GM15510 (cell line): ENCODE results near the gene MYCBP.

ENCODE experiments used
- POLR2A ChIP-seq: IDR thresholded peaks from 3 replicates; pipeline ENCODE4 v1.6.1; 2011; ENCODE audit warnings: borderline replicate concordance; ENCODE audit not compliant: insufficient read length; ENCODE audit errors: extremely low read depth

The MYCBP gene, protein sequence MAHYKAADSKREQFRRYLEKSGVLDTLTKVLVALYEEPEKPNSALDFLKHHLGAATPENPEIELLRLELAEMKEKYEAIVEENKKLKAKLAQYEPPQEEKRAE

DNA sequence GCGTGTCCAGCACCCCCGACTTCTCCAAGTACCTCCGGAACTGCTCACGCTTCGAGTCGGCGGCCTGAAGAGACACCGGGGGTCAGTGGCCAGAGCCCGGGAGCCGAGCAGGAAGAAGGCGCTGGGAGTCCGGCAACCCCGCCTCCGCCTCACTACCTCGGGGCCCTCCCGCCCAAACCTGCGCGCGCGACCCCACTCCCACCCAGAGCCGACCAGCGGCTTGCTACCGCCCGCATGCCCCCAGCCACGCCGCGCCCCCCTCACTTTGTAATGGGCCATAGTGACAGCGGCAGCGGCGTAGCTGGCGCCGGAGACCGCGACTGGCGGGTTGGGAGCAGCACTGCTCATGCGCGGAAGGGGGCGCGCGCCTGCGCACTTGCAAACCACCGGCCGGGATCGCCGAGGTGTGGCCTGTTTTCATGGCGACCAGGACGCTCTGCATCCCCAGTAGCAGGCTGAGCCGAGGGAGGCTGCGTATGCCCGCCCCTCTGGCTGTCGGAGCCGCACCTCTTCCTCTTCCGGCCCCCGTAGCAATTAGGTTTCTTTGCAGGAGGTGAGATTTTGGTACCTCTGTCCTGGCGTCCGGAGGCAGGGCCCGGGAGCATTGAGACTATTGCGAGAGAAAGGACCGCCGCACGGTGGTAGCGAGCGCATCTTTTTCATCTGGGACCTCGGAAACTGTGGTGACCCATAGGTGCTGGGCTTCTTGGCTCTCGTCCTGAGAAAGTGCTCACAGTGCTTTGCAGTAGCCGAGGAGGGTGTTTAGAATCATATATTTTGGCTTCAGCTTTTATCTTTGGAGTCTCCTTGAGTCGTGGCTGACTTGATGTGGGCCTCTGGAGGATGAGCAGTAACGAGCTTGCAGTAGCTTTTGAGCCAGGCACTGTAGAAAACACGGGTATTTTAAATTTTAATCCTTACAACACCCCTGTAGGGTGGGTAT is at the start of gene MYCBP:
Gene MYCBP (minus strand): TSS at position 322 of the 943 bp plus-strand sequence. CDS start 43 bp downstream, at position 279.
- TF ChIP-seq POLR2A = peak; percentile 80

DNA sequence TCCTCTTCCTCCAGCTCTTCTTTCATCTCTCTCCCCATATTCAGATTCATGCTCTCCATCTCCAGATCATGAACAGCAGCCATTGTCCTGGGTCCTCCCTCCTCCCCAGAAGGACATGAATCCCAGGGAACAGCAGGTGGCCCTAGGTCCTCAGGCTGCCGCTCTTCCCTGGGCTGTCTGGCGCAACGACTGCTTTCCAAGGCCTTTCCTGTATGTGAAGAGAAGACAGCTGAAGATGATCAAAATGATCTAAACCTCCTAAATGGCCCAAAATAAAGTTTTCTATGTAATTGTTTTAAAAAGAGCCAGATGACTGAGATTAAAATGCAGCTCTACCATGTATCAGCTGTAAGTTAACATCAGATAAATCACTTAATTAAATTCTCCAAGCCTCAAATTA is 46.0 kb upstream of the MYCBP start:
- no peak for TF ChIP-seq POLR2A

DNA sequence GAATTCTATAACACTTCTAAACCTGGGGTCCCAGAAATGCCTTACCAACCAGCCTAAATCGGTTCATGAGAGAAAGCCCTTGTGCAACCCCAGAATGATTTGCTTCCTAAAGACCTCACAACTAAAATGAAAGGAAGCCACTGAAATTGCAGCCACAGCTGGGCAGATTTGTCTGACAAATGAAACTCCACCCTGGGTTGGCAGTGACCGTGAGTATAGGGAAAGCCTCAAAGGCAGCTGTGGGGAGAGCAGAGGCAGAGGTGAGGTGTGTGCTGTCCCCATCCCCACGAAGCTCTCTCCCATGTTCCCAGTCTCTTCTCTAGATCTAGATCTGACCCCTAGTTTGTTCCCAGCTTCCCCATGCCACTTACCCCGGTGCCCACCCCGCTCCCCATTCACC is 45.4 kb upstream of the MYCBP start:
- TF ChIP-seq POLR2A = no peak

DNA sequence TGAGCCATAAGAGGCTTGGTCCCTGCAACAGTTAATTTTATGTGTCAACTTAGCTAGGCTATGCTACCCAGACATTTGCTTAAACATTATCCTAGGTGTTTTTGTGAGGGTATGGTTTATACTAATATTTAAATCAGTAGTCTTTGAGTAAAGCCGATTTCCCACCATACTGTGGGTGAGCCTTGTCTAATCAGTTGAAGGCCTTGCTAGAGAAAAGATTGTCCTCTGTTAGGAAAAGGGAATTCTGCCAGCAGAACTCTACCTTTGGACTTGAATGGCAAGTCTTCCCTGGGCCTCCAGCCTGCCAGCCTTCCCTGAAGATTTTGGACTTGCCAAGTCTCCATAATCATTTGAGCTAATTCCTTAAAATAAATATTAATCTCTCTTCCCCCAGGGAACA is 44.6 kb upstream of the MYCBP start:
- TF ChIP-seq POLR2A = no peak

DNA sequence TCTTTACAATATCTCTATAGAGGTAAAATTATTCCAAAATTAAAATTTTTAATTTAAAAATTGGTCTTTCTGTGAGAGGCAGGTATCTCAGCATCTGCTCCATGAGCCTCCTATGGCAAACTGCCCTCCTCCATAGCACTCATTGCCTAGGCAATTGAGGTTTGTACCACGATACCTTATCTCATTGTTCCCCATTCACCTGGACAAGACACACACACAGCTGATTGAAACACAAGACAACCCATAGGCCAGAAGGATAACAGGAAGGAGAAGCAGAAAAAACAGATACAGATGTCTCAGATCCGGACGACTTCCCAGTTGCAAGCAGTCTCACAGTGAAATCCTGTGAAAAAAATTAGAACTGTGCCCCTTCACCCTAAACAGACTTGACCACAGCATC is 44.2 kb upstream of the MYCBP start:
- TF ChIP-seq POLR2A = no peak

DNA sequence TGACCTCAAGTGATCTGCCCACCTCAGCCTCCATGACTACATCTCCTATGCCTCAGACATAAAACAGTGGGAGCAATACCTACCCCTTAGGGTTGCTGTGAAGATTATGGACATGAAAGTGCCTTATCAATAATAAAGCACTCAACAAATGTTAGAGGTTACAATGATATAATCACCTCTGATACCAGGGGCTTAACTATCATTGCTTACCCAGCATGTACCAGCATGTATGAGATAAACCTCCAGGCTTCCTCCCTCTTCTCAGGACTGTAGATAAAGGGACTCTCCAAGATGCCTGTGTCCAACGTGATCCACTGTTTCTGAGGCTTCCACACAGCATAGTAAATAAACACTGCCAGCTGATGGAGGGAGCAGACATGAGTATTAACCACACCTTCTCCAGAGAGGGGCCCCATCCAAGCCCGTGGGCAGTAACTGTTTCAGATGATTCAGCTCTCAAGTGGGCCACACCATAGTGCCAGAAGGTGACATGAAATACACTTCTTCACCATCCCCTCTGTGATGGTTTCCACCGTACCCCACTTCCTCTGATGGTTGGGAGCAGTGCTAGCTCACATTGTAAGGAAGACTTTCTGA is 42.3 kb upstream of the MYCBP start:
- TF ChIP-seq POLR2A = no peak

DNA sequence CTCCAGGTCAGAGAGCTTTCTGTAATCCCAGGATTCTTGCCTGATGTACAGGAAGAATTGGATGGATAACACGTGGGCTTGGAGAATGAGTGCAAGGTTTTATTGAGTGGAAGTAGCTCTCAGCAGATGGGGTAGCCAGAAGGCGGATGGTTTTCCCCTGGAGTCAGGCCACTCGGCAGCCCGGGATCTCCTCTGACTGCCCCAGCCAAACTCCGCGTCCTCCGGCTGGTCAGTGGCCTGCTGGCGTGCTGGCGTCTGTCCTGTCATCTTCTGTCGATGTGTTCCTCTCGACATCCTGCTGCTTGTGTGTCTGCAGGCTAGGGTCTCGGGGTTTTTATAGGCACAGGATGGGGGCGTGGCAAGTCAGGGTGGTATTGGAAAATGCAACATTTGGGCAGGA is 35.7 kb upstream of the MYCBP start:
- no peak for TF ChIP-seq POLR2A

DNA sequence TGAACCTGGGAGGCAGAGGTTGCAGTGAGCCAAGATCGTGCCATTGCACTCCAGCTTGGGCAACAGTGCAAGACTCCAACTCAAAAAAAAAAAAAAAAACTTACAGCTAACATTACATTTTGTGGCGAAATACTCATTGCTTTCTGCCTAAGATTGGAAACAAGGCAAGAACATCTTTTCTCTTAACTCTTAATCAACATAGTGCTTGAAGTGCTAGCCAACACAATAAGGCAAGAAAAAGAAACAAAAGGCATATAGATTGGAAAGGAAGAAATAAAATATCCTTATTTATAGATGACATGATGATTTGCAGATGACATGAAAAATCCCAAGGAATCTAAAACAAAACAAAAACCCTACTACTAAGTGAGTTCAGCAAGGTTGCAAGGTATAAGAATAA is 32.8 kb upstream of the MYCBP start:
- no peak for TF ChIP-seq POLR2A

DNA sequence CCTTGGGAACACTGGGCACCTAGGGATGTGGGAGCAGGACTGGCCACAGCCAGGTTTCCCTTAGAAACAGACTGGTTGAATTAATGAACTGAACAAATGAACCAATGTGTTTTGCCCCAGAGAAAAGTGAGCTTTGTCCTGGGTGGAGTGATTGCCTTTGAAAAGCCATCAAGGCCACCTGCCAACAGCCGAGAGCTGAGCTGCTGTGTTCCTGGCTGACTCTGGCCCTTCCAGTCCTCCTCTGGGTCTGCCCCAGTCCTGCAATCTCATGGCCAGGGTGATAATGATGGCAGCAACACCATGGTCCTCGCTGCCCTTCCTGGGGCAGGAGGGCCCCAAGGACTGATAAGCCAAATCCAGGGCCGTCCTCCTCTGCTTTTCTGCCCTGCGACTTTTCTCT is 26.4 kb upstream of the MYCBP start:
- TF ChIP-seq POLR2A = no peak

DNA sequence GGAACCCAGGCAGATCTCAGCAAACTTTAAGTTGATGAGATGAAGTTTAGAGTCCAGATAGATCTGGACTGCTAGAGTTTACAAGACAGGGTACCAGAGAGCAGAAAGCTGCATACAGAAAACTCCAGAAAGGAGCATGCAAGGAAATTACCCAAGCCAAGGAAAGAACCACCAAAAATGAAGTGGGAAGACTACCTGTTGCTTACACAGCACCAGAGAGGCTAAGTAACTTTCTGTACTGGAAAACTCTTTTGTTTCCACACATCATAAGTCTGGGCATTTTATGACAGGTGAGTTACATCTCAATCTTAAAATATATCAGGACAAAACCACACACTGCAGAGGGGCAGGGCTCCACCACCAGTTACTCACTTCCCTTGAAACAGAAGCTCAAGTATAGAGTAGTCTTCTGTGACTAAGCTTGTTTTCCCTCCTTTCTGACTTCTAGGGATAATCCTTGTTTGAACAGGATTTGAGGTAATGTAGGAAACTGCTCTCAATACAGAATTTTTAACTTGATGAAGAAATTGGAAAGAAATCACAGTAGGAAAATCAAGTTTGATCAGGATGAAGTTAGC is 25.6 kb upstream of the MYCBP start:
- TF ChIP-seq POLR2A = no peak

DNA sequence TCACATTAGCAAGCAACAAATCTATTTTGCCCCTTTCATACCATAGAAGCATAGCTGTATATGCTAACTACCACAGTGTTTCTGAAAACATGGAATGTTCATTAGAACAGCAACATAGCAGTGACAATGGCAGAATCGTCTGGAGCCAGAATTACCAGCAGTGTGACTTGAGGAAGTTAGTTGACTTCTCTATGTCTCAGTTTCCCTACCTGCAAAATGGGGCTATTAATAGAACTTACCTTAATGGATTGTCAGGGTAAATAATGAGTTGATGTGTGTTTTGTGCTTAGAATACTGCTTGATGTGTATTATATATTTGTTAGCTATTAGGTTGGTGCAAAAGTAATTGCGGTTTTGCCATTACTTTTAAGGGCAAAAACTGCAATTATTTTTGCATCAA is 23.0 kb upstream of the MYCBP start:
- TF ChIP-seq POLR2A = no peak

DNA sequence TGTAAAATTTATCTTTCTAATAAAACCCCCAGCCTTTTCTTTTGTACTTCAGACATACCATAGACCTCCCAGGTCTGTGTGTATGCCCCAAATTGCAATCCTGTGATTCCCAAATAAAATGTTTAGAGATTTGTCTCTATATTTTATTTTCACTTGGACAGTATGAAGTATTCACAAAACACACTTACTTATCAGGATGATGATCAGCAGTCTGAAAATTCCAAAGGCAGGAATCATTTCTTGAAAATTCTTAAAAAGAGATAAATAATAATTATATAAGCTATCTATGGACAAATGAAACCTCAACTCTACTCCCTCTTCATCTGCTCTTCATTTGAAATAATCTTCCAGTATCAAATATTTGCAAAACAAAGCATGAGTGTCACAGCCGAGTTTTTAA is 19.8 kb upstream of the MYCBP start:
- no peak for TF ChIP-seq POLR2A

DNA sequence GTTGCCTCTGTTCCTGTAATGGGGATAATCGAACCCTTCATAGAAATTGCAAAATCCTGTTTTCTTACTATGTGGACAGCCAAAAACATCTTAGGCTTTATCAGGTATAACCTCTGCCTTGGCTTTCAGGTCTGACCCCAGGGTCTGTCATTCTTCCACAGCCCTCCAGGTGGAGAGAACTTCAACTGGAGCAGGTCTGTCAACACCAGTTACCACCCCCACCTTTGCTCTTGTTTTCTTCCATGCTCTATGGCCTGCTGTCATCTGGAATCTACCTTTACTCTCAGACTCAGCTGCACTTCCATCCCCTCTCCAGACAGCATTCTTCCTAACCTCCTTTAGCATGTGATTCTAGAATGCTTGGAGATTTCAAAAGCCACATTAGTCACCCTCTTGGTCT is 18.6 kb upstream of the MYCBP start:
- no peak for TF ChIP-seq POLR2A

DNA sequence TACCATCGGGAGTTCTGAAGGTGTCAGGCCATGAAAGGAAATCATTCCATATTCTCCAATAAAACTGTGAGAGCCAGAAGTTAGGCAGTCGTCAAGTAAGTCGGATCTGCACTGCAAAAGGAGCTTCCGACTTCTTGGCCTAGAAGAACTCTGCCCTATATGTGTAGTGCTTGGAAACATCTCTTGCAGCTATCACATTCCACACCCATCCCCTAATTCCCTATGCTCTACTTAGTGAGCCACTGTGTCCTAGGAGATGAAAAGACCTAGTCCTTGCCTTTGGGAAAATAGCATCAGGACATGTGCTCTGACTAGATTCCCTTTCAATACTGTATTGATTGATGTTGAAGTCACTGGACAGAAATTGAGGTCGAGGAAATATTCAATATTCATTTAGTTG is 16.4 kb upstream of the MYCBP start:
- no peak for TF ChIP-seq POLR2A

DNA sequence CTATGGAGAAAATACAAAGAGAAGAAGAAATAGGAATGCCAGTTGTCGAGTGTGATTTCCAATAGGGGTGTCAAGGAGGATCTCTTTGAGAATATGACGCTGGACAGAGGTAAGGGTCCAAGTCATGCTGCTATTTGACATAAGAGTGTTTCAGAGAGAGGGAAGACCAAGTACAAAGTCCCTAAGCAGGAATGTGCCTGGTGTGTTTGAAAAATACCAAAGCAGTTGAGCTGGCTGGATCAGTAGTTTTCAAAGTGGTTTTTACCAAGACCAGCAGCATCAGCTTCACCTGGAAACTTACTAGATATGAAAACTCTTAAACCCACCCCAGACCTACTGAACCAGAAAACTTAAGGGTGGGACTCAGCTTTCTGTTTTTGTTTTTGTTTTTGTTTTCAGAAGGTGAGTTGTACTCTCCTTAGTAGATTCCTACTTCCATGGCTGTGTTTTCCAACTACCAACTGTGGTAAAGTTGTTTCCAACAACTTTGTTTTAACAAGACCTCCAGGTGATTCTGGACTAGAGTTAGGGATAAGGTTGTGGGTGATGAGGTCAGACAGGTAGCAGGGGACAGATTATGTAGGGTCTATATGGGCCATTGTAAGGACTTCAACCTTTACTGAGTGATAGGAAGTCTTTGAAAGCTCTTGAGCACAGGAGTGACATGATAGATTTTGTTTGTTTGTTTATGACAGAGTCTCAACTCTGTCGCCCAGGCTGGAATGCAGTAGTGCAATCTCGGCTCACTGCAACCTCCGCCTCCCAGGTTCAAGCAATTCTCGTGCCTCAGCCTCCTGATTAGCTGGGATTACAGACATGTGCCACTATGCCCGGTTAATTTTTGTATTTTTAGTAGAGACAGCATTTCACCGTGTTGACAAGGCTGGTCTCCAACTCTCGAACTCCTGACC is 15.5 kb upstream of the MYCBP start:
- no peak for TF ChIP-seq POLR2A

DNA sequence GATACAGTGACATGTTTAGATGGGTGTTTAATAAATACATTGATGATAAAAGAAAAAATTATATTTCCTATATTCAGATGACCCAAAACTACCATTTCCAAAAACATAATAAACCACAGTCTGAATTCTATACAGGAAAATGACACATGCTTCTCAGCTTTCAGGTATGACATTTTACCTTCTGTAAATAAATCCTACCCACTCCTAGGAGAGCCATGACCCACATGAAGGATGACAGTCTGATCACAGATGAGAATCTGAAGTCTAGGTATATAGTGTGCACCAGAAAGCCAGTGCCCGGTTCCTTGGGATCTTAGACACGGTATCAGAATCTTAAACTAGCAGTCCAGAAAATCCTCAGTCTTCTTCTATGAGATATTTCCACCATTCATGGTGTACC is 11.9 kb upstream of the MYCBP start:
- TF ChIP-seq POLR2A = no peak

DNA sequence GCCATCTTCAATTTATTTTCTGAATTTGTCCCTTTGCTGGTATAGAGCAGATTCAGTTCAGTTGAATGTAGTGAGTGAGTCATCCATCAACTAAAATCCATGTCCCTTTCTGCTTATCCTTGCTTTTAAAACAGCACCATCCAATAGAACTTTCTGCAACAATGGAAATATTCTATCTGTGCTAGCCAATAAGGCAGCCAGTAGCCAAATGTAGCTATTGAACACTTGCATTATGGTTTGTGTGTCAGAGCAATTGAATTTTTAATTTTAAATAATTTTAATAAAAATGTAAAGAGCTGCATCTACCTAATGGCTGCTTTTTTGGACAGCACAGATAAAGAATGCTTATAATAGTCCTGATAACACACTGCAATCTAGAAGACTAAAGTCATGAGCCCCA is 8.3 kb upstream of the MYCBP start, which contains the start of gene GJA9:
Gene GJA9 (minus strand): TSS at position 101 of the 400 bp plus-strand sequence. CDS start 5,489 bp downstream, outside the sequence.
- TF ChIP-seq POLR2A = no peak
